Suppressor macrophage (primary cell): Measurements from ENCODE around the gene TBL1X.
"Not testable (repeated sequence)": the region's sequence is repeated elsewhere in the genome, so short reads cannot be mapped to it uniquely, and the experiment has no call there.

ENCODE experiments used
- DNase-seq, 4 experiments: peaks; one replicate each; pipeline ENCODE4 v3.0.0-alpha.2; 2020 to 2022

Gene TBL1X

GRCh38 chrX:9459186-9459748 is 5.6 kb upstream of the TBL1X start:
- DNase-seq: peak in 2 of 4 experiments; percentile 16 to 46

GRCh38 chrX:9461087-9461486 is 3.8 kb upstream of the TBL1X start:
- DNase-seq: no peak

- DNase-seq: peak in 1 of 4 experiments; percentile 27
Observed at GRCh38 chrX:9462456-9462855, 2.4 kb upstream of the TBL1X start.

- peak; percentile 5 to 47 (median 20) for DNase-seq
Observed at GRCh38 chrX:9465380-9466123, 694 bp downstream of the TBL1X start.

- DNase-seq: peak; percentile 12 to 53 (median 34)
Observed at GRCh38 chrX:9466124-9466495, 1.3 kb downstream of the TBL1X start.

- DNase-seq: no peak
Observed at GRCh38 chrX:9466736-9467135, 1.9 kb downstream of the TBL1X start.

GRCh38 chrX:9467146-9467545 is 2.3 kb downstream of the TBL1X start:
- DNase-seq: no peak

- DNase-seq: no peak
Observed at GRCh38 chrX:9467751-9468150, 2.9 kb downstream of the TBL1X start.

GRCh38 chrX:9471571-9471985 is 6.7 kb downstream of the TBL1X start:
- no peak for DNase-seq

GRCh38 chrX:9473708-9474107 is 8.8 kb downstream of the TBL1X start:
- DNase-seq: no peak

- DNase-seq: not testable (repeated sequence)
Observed at GRCh38 chrX:9475417-9475816, 10.6 kb downstream of the TBL1X start.

GRCh38 chrX:9475984-9476383 is 11.1 kb downstream of the TBL1X start:
- DNase-seq: no peak

GRCh38 chrX:9476810-9477575 is 12.1 kb downstream of the TBL1X start:
- no peak for DNase-seq

GRCh38 chrX:9482408-9482807 is 17.6 kb downstream of the TBL1X start:
- no peak for DNase-seq

GRCh38 chrX:9482837-9483236 is 18.0 kb downstream of the TBL1X start:
- DNase-seq: no peak

GRCh38 chrX:9483376-9483775 is 18.5 kb downstream of the TBL1X start:
- DNase-seq: no peak

- DNase-seq: no peak
Observed at GRCh38 chrX:9486786-9487387, 22.0 kb downstream of the TBL1X start.

GRCh38 chrX:9488586-9488985 is 23.7 kb downstream of the TBL1X start:
- DNase-seq: peak in 1 of 4 experiments; percentile 3

GRCh38 chrX:9489234-9489633 is 24.4 kb downstream of the TBL1X start:
- DNase-seq: no peak

GRCh38 chrX:9492901-9493300 is 28.0 kb downstream of the TBL1X start:
- no peak for DNase-seq

GRCh38 chrX:9493936-9494335 is 29.1 kb downstream of the TBL1X start:
- no peak for DNase-seq

- DNase-seq: peak; percentile 2 to 40 (median 20)
Observed at GRCh38 chrX:9494771-9495170, 29.9 kb downstream of the TBL1X start.

- no peak for DNase-seq
Observed at GRCh38 chrX:9495496-9495895, 30.6 kb downstream of the TBL1X start.
